Liver (tissue), 9 donors: ENCODE results near the gene MECR. TPM values are rescaled to one million over a fixed set of nuclear protein-coding genes. Genes with fewer than 3 reads are reported as not detected.

Source experiments
- DNase-seq: peaks from one replicate; pipeline ENCODE4 v3.0.0-alpha.2; 2017; ENCODE audit warnings: low spot score
- H3K27ac ChIP-seq, 2 donors: one replicate each; pipeline ENCODE4 v1.7.0; 2013; ENCODE audit warnings: inconsistent platforms in 2 of 2, low read length in 2 of 2, control low read depth in 1 of 2, low read depth in 1 of 2, mild to moderate bottlenecking in 1 of 2
- H3K27me3 ChIP-seq, 4 donors: one replicate each; pipeline versions ENCODE4 v1.6.1 to v1.7.0; 2013; ENCODE audit warnings: low read length in 3 of 4, inconsistent platforms in 1 of 4, mild to moderate bottlenecking in 1 of 4, moderate library complexity in 1 of 4; ENCODE audit not compliant: control insufficient read depth in 4 of 4, insufficient read depth in 4 of 4
- H3K36me3 ChIP-seq, 4 donors: one replicate each; pipeline versions ENCODE4 v1.6.1 to v1.7.0; 2013; ENCODE audit warnings: low read length in 3 of 4, mild to moderate bottlenecking in 3 of 4, low read depth in 1 of 4, moderate library complexity in 1 of 4; ENCODE audit not compliant: control insufficient read depth in 4 of 4, insufficient read depth in 3 of 4
- H3K4me1 ChIP-seq, 4 donors: one replicate each; pipeline versions ENCODE4 v1.6.1 to v1.7.0; 2013; ENCODE audit warnings: low read length in 3 of 4, mild to moderate bottlenecking in 3 of 4, moderate library complexity in 1 of 4; ENCODE audit not compliant: control insufficient read depth in 4 of 4, insufficient read depth in 4 of 4
- H3K4me3 ChIP-seq, 3 donors: one replicate each; pipeline versions ENCODE4 v1.6.1 to v1.7.0; 2013; ENCODE audit warnings: low read length in 3 of 3, control low read depth in 1 of 3, low read depth in 1 of 3, mild to moderate bottlenecking in 1 of 3
- H3K9ac ChIP-seq, 2 donors: one replicate each; pipeline ENCODE4 v1.7.0; 2013; ENCODE audit warnings: low read length in 2 of 2, mild to moderate bottlenecking in 2 of 2, moderate library complexity in 2 of 2, control low read depth in 1 of 2, low read depth in 1 of 2
- H3K9me3 ChIP-seq, 4 donors: one replicate each; pipeline versions ENCODE4 v1.6.1 to v1.7.0; 2013; ENCODE audit warnings: low read length in 3 of 4; ENCODE audit not compliant: control insufficient read depth in 4 of 4
- EGR1 ChIP-seq, 2 donors: IDR thresholded peaks; 2 replicates each; pipeline ENCODE4 v1.6.1; 2016 to 2018; ENCODE audit warnings: antibody characterized with exemption in 2 of 2, low read depth in 2 of 2
- FOXA2 ChIP-seq: IDR thresholded peaks from 2 replicates; pipeline ENCODE4 v1.6.1; 2016; ENCODE audit warnings: antibody characterized with exemption
- GABPA ChIP-seq, 2 donors: IDR thresholded peaks in 1 of 2; conservative IDR thresholded peaks in 1 of 2; 2 replicates each; pipeline ENCODE4 v1.6.1; 2016; ENCODE audit warnings: antibody characterized with exemption in 2 of 2, mild to moderate bottlenecking in 1 of 2, moderate library complexity in 1 of 2
- HNF4A ChIP-seq, 2 donors: conservative IDR thresholded peaks; 2 replicates each; pipeline ENCODE4 v1.6.1; 2016; ENCODE audit warnings: antibody characterized with exemption in 2 of 2, mild to moderate bottlenecking in 2 of 2
- JUND ChIP-seq, 2 donors: IDR thresholded peaks; 2 replicates each; pipeline ENCODE4 v1.6.1; 2016; ENCODE audit warnings: antibody characterized with exemption in 2 of 2
- RXRA ChIP-seq, 2 donors: IDR thresholded peaks; 2 replicates each; pipeline ENCODE4 v1.6.1; 2017 to 2018; ENCODE audit warnings: antibody characterized with exemption in 2 of 2, mild to moderate bottlenecking in 1 of 2
- SP1 ChIP-seq: IDR thresholded peaks from 2 replicates; pipeline ENCODE4 v1.6.1; 2018; ENCODE audit warnings: antibody characterized with exemption, mild to moderate bottlenecking
- YY1 ChIP-seq: IDR thresholded peaks from 2 replicates; pipeline ENCODE4 v1.6.1; 2016; ENCODE audit warnings: antibody characterized with exemption, mild to moderate bottlenecking
- WGBS: extraction: QIAGEN DNeasy Blood & Tissue Kit; methylation state at CpG from one replicate; pipeline ENCODE4 v1.1.7; 2013; 5-methylcytosine and 5-hydroxymethylcytosine counted together
- polyA plus RNA-seq, 2 donors: library from polyadenylated mRNA; stranded (reverse) in 1 of 2; unstranded in 1 of 2; fragments of 200-250 nt in 1 of 2; fragments of >200 nt in 1 of 2; fragmentation: Nextera tagmentation in 1 of 2; extraction: Ambion mirVana in 1 of 2; gene quantifications; one replicate each; pipeline versions ENCODE4 v1.2.1 to v1.2.3, GENCODE V29; 2013 to 2015
- total RNA-seq, 2 donors: library from RNA; depleted of rRNA; stranded (reverse); fragments of >200 nt; gene quantifications; one replicate each; pipeline ENCODE4 v1.2.3, GENCODE V29; 2014
- TF ChIP-seq, protein P1 (sequence below): IDR thresholded peaks from 2 replicates; pipeline ENCODE4 v1.6.1; 2016; ENCODE audit warnings: antibody characterized with exemption
- TF ChIP-seq, protein P2 (sequence below): fragments of 150-350 bp; IDR thresholded peaks from 2 replicates; pipeline ENCODE4 v1.5.1; 2017; ENCODE audit warnings: improper control_type of control experiment, low read depth, low read length; ENCODE audit not compliant: missing input control
- TF ChIP-seq, protein P3 (sequence below): IDR thresholded peaks from 2 replicates; pipeline ENCODE4 v1.6.1; 2016; ENCODE audit warnings: antibody characterized with exemption
- TF ChIP-seq, protein P4 (sequence below): IDR thresholded peaks from 2 replicates; pipeline ENCODE4 v1.6.1; 2016; ENCODE audit warnings: antibody characterized with exemption, mild to moderate bottlenecking
- donor health status: healthy.
- donor health status: healthy.
- donor health status: healthy.
- donor health status: healthy.
- donor health status: healthy.

Gene MECR
- total and polyA plus RNA-seq, 4 donors: 7.5 to 19.9 (median 13.2) TPM

DNA sequence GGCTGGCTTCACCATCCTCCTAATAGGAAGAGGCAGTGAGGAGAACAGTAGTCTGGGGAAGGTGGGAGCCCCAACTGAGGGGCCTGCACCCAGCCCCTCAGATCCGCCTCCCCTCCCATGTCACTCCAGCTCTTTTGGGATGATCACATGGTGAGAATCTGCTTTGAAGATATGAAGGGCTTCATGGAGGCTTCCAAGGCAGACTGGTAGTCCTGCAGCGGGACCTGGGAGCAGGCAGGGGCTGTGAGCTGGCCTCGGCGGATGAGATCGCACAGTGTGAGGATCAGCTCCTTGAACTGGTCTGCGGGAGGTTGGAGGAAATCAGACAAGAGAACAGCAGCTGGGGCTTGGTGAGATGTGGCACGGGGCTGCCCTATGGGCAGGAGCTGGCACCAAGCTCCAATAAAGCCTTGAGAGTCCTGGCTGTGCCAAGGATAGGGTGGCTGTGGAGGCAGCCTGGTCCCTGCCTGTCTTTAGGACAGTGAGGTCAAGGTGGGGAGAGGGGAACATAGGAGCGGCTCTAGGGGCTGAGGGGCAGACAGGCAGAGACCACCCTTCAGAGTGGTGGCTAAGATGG, 36.8 kb downstream of the MECR start:
- Histone ChIP-seq H3K27me3 (no peaks in the 10 kb centered on the region), H3K36me3 (peaks cover 0 to 2% (median under 1%) of the 10 kb centered on the region in 4 donors), H3K27ac (no peak overlapping the region), H3K9ac (no peak overlapping the region), H3K4me3 (no peak overlapping the region), H3K4me1 (peaks cover 0 to 12% (median 10%) of the 10 kb centered on the region in 4 donors), H3K9me3 (no peaks in the 10 kb centered on the region)
- DNase-seq: no peak
- WGBS: 96% methylated on average over 8 of the region's 8 CpGs
- TF ChIP-seq, protein P1, sequence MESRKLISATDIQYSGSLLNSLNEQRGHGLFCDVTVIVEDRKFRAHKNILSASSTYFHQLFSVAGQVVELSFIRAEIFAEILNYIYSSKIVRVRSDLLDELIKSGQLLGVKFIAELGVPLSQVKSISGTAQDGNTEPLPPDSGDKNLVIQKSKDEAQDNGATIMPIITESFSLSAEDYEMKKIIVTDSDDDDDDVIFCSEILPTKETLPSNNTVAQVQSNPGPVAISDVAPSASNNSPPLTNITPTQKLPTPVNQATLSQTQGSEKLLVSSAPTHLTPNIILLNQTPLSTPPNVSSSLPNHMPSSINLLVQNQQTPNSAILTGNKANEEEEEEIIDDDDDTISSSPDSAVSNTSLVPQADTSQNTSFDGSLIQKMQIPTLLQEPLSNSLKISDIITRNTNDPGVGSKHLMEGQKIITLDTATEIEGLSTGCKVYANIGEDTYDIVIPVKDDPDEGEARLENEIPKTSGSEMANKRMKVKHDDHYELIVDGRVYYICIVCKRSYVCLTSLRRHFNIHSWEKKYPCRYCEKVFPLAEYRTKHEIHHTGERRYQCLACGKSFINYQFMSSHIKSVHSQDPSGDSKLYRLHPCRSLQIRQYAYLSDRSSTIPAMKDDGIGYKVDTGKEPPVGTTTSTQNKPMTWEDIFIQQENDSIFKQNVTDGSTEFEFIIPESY: no peak
- TF ChIP-seq, protein P2, sequence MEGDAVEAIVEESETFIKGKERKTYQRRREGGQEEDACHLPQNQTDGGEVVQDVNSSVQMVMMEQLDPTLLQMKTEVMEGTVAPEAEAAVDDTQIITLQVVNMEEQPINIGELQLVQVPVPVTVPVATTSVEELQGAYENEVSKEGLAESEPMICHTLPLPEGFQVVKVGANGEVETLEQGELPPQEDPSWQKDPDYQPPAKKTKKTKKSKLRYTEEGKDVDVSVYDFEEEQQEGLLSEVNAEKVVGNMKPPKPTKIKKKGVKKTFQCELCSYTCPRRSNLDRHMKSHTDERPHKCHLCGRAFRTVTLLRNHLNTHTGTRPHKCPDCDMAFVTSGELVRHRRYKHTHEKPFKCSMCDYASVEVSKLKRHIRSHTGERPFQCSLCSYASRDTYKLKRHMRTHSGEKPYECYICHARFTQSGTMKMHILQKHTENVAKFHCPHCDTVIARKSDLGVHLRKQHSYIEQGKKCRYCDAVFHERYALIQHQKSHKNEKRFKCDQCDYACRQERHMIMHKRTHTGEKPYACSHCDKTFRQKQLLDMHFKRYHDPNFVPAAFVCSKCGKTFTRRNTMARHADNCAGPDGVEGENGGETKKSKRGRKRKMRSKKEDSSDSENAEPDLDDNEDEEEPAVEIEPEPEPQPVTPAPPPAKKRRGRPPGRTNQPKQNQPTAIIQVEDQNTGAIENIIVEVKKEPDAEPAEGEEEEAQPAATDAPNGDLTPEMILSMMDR: no peak
- TF ChIP-seq HNF4A (conservative IDR thresholded peaks at IDR 0.05) (no peak), EGR1 (IDR thresholded peaks at IDR 0.05; ENCODE audit: low read depth in 2 of 2) (no peak), SP1 (no peak), FOXA2 (no peak), JUND (IDR thresholded peaks at IDR 0.05) (no peak)
- TF ChIP-seq, protein P3, sequence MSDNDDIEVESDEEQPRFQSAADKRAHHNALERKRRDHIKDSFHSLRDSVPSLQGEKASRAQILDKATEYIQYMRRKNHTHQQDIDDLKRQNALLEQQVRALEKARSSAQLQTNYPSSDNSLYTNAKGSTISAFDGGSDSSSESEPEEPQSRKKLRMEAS: no peak
- TF ChIP-seq, protein P4, sequence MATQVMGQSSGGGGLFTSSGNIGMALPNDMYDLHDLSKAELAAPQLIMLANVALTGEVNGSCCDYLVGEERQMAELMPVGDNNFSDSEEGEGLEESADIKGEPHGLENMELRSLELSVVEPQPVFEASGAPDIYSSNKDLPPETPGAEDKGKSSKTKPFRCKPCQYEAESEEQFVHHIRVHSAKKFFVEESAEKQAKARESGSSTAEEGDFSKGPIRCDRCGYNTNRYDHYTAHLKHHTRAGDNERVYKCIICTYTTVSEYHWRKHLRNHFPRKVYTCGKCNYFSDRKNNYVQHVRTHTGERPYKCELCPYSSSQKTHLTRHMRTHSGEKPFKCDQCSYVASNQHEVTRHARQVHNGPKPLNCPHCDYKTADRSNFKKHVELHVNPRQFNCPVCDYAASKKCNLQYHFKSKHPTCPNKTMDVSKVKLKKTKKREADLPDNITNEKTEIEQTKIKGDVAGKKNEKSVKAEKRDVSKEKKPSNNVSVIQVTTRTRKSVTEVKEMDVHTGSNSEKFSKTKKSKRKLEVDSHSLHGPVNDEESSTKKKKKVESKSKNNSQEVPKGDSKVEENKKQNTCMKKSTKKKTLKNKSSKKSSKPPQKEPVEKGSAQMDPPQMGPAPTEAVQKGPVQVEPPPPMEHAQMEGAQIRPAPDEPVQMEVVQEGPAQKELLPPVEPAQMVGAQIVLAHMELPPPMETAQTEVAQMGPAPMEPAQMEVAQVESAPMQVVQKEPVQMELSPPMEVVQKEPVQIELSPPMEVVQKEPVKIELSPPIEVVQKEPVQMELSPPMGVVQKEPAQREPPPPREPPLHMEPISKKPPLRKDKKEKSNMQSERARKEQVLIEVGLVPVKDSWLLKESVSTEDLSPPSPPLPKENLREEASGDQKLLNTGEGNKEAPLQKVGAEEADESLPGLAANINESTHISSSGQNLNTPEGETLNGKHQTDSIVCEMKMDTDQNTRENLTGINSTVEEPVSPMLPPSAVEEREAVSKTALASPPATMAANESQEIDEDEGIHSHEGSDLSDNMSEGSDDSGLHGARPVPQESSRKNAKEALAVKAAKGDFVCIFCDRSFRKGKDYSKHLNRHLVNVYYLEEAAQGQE: no peak

DNA sequence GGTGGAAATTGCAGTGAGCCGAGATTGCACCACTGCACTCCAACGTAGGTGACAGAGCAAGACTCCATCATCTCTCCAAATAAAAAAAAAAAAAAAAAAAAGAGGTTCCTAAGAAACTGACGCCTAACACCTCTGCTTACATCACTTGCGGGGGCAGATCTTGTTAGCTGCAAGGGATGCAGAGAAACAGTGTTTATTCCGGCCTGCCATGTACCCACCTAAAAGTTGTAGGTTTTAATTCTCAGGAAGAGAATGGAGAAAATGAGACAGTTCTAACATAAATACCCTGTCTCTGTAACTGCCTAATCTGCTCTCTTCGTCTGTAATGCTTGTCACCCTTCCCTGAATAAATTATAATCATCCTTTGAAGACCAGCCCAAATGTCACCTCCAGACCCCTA, 40.0 kb downstream of the MECR start:
- H3K36me3 ChIP-seq: peaks cover 0 to 2% (median under 1%) of the 10 kb centered on the region in 4 donors
- H3K4me3 ChIP-seq: no peak overlapping the region
- no peak for TF ChIP-seq RXRA (IDR thresholded peaks at IDR 0.05)
- no peak for TF ChIP-seq YY1
- no peak for TF ChIP-seq JUND (IDR thresholded peaks at IDR 0.05)
- TF ChIP-seq GABPA (IDR thresholded peaks at IDR 0.05 in 1 of 2, conservative IDR thresholded peaks at IDR 0.05 in 1 of 2): no peak
- TF ChIP-seq FOXA2: no peak
- H3K4me1 ChIP-seq: peaks cover 2 to 13% (median 6%) of the 10 kb centered on the region in 4 donors
- H3K9ac ChIP-seq: no peak overlapping the region
- no peak for DNase-seq
- H3K27ac ChIP-seq: no peak overlapping the region
- H3K9me3 ChIP-seq: no peaks in the 10 kb centered on the region
- WGBS: 94% methylated on average over 6 of the region's 6 CpGs
- no peaks in the 10 kb centered on the region for H3K27me3 ChIP-seq
